H7 (cell line): ENCODE data around the gene UBAC1. TPM values are rescaled to one million over a fixed set of nuclear protein-coding genes. Genes with fewer than 3 reads are reported as not detected.

ENCODE experiments used
- total RNA-seq: library from RNA; depleted of rRNA; stranded (reverse); fragments of >200 nt; shearing (Covaris generic); gene quantifications from 2 replicates; pipeline ENCODE4 v1.2.3, GENCODE V29; 2014; rRNA removed

The UBAC1 gene
- total RNA-seq, 1 experiment from 2014 or later: 77.0 TPM

Other genes with a start within 250 kb of the UBAC1 start
- 26.3 and 34.6 TPM in 2 replicates for gene CAMSAP1, start 53.8 kb downstream of the UBAC1 start, total RNA-seq
- 16.6 and 19.3 TPM in 2 replicates for gene NACC2, start 133.9 kb upstream of the UBAC1 start, total RNA-seq
- gene TMEM250, start 157.5 kb upstream of the UBAC1 start, total RNA-seq: 50.7 and 66.1 TPM in 2 replicates
- 0.07 TPM in 1 of 2 replicates, not detected in the other for gene LHX3, start 243.8 kb upstream of the UBAC1 start, total RNA-seq